Dermis blood vessel endothelial cell (primary cell): ENCODE measurements around the gene TMIGD2. TPM values are rescaled to one million over a fixed set of nuclear protein-coding genes. Genes with fewer than 3 reads are reported as not detected.
A peak's percentile ranks its signal among the peaks of the same experiment; 100 is the strongest.
"Not testable (repeated sequence)": the region's sequence is repeated elsewhere in the genome, so short reads cannot be mapped to it uniquely, and the experiment has no call there.

Experiments used
- DNase-seq: peaks from one replicate; pipeline ENCODE4 v3.0.0; 2010
- total RNA-seq: library from RNA; depleted of rRNA; stranded (reverse); fragments of >200 nt; gene quantifications from 2 replicates; pipeline ENCODE4 v1.2.3, GENCODE V29; 2014

Gene TMIGD2
- total RNA-seq, 1 donor from 2014 or later = not detected

DNA sequence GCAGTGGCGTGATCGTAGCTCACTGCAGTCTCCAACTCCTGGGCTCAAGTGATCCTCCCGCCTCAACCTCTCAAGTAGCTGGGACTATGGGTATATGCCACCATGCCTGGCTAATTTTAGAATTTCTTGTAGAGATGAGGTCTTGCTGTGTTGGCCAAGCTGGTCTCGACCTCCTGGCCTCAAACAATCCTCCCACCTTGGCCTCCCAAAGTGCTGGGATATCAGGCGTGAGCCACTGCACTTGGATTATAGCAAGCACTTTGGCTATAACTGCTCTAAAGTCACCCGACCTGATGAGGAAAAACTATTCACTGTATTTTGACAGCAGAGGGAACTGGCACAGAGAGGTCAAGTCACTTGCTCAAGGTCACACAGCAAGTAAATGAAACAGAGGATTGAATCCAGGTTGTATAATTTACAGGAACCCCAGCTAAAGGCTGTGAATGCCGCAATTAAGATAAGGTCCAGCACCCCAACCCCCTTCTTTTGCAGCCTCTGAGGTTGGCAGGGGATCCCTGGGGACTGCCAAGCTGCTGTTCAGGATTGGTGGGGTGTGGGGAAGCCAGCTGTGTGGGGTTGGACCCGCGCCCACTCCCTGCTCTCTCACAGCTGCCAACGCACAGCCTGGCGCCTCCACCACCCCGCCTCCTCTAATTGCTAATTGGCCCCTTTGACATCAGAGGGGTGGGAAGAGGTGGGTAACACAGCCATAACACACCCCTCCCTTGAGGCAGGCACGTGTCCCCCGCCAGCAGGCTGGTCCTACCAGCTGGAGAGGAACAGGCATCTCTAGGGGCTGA, 6.0 kb downstream of the TMIGD2 start:
- DNase-seq = no peak

DNA sequence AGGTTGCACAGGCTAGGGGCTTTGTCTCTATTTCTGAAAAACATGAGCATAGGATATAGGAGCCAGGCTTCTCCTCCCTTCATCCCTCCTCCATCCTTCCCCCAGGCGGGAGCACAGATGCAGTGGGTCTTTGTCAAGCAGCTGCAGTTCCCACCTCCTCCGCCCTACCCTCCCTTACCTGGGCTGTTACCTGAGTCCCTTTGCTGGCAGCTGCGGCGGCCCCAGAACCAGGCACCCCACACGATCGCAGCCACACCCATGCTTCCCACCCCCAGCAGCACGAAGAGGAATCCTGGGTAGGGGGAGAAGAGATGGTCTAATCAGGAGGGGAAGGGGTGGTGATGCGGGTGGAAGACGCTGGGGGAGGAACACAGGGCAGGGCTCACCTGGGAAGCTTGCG, 7.8 kb downstream of the TMIGD2 start:
- DNase-seq = no peak

DNA sequence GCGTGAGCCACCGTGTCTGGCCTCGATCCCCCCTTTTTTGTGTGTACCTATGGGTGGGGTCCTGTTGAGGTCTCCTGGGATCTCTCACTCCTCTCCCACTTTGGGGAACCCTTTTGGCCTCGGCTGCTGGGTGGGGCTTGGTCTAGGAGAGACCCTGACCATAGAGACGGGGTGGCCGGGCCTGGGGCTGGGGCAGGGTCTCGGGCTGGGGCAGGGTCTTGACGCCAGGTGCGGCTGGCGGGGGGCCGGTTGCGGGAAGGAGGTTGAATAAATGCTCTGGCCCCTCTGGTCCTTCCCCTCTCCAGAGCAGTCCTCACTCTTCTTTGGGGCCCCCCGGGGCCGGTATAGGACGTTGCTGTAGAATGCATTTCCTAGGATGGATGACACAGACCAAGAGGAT, 9.7 kb downstream of the TMIGD2 start:
- no peak for DNase-seq

DNA sequence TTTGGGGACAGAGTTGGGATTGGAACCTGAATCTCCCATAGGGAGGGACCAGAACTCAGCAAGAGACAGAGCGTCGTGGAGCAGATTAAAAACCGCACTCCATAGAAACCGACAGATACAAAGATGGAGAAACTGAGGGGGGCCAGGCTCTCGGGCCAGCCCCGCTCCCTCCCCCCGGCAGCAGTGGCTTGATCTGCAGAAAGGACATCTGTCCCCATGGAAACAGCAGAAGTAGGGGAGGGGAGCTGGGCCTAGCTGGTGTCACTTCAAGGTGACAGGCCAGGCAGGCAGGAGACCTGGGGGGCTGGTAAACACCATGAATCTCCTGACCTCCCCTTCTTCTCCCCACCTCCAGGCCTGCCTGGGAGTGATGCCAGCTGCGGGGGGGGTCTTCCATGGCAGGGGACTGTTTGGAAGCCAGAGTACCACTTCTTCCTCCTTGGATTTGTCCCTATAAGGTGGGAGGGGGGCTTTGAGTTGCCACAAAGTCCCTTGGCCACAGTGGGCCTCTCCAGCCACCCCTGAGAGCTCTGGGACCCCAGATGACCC, 10.9 kb downstream of the TMIGD2 start:
- DNase-seq = no peak

DNA sequence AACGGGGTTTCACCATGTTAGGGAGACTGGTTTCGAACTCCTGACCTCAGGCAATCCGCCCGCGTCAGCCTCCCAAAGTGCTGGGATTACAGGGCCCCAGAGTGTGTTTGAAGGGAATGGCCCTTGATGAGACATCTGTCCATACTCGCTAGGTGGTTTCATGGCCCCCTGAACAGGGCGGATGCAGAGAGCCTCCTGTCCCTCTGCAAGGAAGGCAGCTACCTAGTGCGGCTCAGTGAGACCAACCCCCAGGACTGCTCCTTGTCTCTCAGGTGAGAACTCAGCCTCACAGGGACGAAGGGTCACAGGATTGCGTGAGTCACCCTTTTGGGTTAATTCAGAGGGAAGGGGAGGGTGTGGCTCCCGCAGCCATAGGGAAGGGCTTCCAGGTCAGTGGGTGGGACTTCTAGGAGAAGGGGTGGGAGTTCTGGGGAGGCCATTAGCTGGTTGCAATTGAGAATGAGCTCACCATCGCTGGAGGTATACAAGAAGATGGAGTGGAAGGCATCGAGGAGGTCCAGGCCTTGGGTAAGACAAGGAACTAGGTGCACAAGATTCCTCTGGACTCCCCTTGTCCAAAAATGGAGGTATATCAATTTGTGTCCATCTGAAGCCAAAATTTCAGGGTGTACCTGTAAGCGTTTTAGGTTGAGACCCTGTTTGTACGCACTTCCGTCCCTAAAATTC, 14.0 kb downstream of the TMIGD2 start:
- DNase-seq = no peak

DNA sequence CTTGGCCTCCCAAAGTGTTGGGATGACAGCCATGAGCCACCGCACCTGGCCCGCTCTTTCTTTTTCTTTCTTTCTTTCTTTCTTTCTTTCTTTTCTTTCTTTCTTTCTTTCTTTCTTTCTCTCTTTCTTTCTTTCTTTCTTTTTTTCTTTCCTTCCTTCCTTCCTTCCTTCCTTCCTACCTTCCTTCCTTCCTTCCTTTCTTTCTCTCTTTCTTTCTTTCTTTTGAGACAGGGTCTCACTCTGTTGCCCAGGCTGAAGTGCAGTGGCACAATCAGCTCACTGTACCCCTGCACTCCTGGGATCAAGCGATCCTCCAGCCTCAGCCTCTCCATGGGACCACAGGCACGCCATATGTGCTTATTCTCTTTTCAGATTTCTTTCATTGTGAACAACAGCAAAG, 16.0 kb downstream of the TMIGD2 start:
- DNase-seq = not testable (repeated sequence)

DNA sequence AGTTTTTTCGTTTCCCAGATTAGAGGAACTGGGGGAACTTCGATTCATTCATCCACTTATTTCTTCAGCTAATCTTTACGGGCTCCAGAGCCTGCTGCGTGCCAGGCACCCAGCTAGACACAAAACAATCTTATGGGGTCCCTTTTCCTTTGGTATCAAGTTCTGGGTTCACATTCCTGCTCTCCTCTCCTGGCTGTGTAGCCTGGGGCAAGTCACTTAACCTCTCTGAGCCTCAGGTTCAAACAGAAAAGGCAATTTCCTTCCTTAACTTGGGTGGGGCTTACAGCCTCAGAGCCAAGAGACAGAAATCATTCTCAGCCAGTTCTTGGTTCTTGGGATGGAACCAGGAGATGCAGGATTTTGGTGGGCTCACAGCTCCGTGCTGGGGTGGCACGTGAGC, 17.2 kb downstream of the TMIGD2 start:
- no peak for DNase-seq

DNA sequence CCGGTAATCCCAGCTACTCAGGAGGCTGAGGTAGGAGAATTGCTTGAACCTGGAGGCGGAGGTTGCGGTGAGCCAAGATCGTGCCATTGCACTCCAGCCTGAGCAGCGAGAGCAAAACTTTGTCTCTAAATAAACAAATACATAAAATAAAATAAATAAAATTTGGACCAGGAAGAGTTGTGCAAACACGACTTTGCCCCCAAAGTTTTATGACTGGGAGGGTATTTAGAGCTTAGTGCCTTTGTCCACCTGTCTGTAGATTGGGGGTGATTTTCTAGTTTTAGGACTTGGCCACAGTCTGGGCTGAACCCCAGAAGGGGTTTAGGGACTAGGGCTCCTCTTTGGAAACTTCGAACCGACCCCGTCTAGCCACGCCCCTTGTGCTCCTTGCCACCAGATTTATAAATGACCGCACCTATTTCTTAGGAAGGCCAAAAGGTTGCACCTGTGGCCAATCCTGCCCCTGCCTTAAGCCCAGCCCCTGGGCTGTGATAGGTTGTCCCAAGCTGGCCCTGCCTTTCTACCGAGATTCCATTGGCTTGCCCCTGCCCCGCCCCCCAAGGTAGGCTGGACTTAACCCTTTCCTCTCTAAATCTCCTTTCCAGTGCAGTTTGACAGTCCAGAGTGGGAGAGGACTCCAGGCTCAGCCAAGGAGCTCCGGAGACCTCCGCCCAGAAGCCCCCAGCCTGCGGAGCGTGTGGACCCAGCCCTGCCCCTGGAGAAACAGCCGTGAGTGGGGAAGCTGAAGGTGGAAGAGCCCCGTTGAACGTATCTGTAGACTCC, 17.8 kb downstream of the TMIGD2 start:
- peak; percentile 28 for DNase-seq

DNA sequence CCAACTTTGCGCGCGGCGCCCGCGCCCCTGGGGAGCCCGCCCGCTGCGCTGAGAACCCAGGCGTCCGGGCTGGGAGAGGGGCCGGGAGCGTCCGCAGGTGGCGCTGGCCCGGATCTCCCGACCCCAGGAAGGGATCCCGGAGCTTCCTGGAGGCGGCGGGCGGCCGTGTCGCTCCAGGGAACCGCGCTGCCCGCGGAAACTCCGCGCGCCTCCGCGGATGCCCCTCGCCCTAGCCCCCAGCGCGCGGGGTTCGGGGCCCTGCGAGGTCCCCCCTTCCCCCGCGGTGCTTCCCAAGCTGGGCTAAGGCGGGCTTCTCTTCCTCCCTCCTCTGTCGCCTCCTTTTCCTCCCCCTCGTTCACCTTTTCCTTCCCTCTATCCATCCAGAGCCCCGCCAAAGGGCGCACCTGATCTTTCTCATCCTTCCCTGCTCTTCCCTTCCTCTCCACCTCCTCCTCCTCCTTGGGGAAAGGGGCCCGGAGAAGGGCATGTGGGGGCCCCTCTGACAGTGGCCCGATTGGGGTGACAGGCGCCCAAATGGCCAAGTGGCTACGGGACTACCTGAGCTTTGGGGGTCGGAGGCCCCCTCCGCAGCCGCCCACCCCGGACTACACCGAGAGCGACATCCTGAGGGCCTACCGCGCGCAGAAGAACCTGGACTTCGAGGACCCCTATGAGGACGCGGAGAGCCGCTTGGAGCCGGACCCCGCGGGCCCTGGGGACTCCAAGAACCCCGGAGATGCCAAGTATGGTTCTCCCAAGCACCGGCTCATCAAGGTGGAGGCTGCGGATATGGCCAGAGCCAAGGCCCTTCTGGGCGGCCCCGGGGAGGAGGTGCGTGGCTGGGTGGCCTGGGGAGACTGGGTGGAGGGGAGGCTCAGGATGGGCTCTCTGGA, 22.4 kb downstream of the TMIGD2 start:
- no peak for DNase-seq

DNA sequence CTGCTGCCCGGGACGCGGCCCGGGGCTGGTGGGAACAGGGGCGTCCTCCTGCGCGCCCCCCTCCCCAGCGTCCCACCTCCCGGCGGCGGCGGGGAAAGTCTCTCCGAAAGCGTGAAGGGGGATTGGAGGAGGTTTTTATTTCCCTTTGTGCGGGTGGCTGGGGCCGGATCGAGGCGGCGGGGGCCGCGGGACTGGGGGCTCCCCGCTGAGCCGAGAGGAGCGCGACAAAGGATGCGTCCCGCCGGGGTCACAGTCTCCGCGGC, 23.0 kb downstream of the TMIGD2 start:
- DNase-seq = no peak

DNA sequence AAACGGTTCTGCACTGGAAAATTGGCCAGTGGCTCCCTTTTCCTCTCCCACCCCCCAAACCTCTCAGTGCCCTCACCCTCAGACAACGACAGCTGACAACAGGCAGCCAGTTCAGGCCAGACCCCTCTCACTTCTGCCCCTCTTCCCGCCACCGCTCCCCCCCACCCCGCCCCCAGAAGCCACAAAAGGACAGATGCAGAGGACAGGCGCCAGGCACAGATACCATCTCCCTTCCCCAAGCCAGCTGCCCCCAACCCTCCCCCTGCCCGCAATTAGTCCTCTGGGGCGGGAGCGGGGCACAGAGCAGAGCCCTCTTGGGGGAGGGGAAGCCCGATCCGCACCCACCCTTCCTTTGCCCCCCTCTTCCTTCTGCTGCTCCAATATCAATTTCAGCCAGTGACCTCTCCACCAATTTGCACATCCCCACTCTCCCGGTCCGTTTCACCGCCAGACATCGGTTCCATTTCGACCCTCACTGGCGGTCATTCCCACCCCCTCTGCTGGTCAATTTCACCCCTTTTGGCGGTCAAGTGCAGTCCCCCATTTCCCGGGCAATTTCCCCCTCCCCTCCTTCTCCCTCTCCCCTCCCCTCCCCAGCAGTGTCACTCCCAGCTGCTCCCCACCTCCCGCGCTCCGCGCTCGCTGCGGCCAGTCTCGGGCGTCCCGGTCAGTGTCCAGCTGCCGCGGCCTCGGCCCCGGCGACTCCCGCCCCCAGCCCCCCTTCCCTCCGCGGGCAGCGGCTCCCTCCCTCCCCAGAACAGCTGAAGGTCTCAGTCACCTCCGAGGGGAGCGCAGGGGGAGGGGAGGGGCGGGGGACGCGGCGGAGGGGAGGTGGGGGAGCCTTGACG, 23.5 kb downstream of the TMIGD2 start, which contains the start of gene SHD:
SHD (plus strand) TSS at position 848 of the 848 bp plus-strand sequence. CDS start 798 bp downstream, outside the sequence.
- no peak for DNase-seq

DNA sequence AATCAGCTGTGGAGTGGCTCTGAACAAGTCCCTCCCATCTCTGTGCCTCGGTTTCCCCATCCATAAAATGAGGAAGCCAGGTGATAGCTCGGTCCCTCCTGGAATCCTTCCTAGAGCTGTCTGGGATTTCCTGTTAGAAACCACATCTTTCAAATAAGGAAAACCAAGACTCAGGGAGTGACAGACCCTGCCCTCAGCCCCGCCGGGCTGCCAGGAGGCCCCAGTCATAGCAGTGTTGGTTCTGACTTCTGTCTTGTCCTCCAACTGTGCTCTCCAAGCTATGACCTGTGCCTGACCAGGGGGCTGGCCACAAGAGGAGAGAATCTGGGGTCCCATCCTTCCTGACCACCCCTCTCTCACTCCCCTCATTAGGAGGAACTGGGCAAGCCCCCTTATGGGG, 24.2 kb downstream of the TMIGD2 start:
- DNase-seq = no peak

DNA sequence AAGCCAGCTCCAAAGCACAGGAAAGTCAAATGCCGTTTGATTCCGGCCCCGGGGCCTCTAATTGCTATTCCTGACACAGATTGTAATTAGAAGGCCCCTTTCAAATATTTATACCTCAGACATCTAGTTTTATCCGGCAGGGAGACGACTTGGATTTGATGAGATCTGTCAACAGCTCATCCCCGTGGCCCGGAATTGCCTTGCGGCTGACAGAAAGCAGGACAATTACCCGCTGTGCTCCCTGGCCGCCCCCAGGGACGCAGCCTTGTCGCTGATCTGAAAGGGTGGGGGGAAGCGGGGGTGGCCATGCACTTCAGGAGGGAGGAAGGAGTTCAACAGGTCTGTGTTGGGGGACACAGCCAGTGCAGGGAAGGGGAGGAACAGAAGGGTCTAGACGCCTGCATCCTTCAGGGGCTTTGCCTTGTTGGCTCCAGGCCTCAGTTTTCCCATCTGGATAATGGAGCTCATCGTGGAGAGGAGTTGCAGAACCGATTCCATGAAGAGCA, 24.9 kb downstream of the TMIGD2 start:
- DNase-seq = no peak

DNA sequence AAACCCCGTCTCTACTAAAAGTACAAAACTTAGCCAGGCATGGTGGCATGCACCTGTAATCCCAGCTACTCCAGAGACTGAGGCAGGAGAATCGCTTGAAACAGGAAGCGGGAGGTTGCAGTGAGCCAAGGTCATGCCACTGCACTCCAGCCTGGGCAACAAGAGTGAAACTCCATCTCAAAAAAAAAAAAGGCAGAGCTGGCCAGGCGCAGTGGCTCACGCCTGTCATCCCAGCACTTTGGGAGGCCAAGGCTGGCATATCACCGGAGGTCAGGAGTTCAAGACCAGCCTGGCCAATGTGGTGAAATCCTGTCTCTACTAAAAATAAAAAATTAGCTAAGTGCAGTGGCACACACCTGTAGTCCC, 27.9 kb downstream of the TMIGD2 start:
- not testable (repeated sequence) for DNase-seq

DNA sequence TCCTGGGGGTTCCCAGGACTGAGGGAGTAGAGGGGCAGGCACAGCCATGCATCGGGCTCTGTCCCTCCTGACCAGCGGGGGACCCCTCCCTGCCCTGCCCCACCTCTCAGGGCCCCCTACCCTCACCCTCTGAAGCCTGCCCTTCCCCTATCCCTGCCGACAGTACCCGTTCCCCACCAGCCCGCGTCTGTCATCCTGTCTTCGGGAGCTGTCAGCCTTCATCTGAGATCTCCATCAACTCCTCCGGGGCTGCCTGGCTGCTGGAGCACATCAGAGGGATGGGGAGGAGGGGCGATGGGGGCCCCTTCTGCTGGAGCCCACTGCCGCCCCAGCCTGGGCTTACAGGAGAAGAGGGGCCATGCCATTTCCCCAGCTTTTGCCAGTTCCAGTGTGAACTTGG, 29.3 kb downstream of the TMIGD2 start:
- no peak for DNase-seq

DNA sequence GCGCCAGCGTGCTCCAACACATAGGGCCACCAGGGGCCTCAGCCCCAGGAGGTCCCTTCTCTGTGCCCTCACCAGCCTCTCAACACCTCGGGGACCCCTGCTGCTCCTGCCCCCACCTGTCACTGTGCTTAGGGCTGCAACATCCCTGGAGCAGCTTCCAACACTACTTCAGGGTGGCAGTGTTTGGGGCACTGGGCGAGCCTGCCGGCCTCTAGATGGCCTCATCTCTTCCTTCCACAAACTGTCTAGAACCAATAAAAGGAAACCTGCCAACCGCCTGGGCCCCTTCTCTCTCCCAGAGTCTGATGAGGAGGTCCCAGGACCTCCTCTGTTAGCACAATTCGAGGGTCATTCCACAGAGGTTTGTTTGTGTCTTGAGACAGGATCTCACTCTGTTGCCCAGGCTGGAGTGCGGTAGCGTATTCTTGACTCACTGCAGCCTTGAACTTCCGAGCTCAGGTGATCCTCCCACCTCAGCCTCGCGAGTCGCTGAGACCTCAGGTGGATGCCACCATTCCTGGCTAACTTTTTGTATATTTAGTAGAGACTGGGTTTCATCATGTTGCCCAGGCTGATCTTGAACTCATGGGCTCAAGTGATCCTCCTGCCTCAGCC, 33.3 kb downstream of the TMIGD2 start:
- no peak for DNase-seq

DNA sequence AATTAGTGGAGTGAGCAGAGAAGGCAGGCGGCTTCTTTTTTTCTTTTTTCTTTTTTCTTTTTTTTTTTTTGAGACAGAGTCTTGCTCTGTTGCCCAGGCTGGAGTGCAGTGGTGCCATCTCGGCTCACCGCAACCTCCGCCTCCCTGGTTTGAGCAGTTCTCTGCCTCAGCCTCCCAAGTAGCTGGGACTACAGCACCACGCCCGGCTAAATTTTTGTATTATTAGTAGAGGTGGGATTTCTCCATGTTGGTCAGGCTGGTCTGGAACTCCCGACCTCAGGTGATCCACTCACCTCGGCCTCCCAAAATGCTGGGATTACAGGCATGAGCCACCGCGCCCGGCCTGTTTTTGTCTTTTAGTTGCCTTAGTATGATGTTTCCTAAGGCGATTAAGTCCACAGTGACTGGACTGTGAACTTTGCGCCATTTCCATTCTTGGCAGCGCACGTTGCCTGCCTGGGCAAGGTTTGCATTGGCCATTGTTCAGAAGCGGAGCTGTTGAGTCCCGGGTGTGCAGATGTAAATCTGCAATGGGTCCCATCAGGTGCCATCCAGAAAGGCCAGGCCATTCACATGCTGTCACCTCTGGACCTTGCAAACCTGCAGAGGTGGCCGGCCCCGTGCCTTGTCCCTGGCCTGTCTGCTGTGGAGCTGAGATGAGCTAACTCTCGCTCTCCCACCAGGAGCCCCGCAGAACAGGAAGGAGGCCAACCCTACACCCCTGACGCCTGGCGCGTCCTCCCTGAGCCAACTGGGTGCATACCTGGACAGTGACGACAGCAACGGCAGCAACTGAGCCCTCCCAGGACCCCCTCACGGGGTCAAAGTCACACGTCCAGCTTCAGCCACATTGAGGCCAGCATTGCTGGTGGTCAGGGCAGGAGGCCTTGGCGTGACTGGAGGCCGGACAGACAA, 34.0 kb downstream of the TMIGD2 start:
- DNase-seq = no peak

DNA sequence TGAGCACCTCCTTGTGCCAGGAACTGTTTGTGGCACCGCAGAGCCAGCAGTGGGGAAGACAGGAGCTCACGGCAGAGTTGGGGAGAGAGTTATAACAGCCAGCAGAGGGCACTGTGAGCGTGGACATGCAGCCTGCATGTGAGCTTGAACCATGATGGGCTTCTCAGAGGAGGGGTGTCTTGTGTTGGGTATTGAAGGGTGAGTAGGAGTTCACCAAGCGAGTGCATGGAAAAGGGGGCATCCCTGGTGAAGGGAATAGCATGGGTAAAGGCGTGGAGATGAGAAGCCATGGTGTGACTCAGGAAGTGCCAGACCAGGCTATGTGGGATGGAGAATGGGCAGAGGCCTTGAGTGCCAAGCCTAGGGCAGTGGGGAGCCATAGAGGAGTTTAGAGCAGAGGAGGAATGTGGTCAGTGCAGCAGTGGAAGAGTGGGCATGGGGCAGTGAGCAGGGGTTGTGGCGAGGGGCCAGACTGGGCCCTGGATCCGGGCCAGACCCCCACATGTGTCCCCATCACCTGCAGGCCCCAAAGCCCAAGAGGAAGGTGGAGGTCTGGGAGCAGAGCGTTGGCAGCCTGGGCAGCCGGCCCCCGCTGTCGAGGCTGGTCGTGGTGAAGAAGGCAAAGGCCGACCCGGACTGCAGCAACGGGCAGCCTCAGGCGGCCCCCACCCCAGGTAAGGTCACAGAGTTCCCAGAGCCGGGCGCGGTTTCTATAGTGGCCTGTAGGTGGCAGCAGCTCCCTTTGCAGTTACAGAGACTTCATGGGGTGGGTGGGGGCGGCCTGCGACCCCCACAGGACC, 34.9 kb downstream of the TMIGD2 start:
- peak; percentile 55 for DNase-seq
